RCC 7860 (cell line): ENCODE data around the gene SOCS6.

Source experiments
- DNase-seq: peaks from one replicate; pipeline ENCODE4 v3.0.0-alpha.2; 2015; ENCODE audit warnings: low spot score
- FAIRE-seq: peaks from 2 replicates; lab custom pipeline; 2012; peaks lifted over from hg19 to GRCh38; lab: Jason Lieb, UNC

SOCS6 gene

GRCh38 chr18:70288171-70288850 is 534 bp upstream of the SOCS6 start:
- FAIRE-seq: no peak
- no peak for DNase-seq

- no peak for FAIRE-seq
- DNase-seq: no peak
Observed at GRCh38 chr18:70289351-70290312, 787 bp downstream of the SOCS6 start.

GRCh38 chr18:70290482-70291294 is 1.8 kb downstream of the SOCS6 start:
- DNase-seq: no peak
- FAIRE-seq: no peak

- FAIRE-seq (no peak), DNase-seq (no peak)
Observed at GRCh38 chr18:70291295-70291574, 2.4 kb downstream of the SOCS6 start.

GRCh38 chr18:70292628-70293027 is 3.8 kb downstream of the SOCS6 start:
- DNase-seq: no peak
- FAIRE-seq: no peak

- DNase-seq (peak; percentile 24), FAIRE-seq (no peak)
Observed at GRCh38 chr18:70293166-70293565, 4.3 kb downstream of the SOCS6 start.

GRCh38 chr18:70294471-70295191 is 5.8 kb downstream of the SOCS6 start:
- FAIRE-seq: no peak
- no peak for DNase-seq

GRCh38 chr18:70295192-70296188 is 6.6 kb downstream of the SOCS6 start:
- DNase-seq (no peak), FAIRE-seq (no peak)

- DNase-seq: peak; percentile 50
- no peak for FAIRE-seq
Observed at GRCh38 chr18:70296289-70296688, 7.4 kb downstream of the SOCS6 start.

GRCh38 chr18:70296781-70297180 is 7.9 kb downstream of the SOCS6 start:
- DNase-seq: no peak
- no peak for FAIRE-seq

GRCh38 chr18:70299393-70299792 is 10.5 kb downstream of the SOCS6 start:
- DNase-seq: no peak
- no peak for FAIRE-seq

- no peak for DNase-seq
- FAIRE-seq: no peak
Observed at GRCh38 chr18:70301667-70302066, 12.8 kb downstream of the SOCS6 start.

GRCh38 chr18:70308555-70309294 is 19.9 kb downstream of the SOCS6 start:
- no peak for DNase-seq
- no peak for FAIRE-seq

GRCh38 chr18:70310560-70311320 is 21.9 kb downstream of the SOCS6 start:
- FAIRE-seq (no peak), DNase-seq (no peak)

- FAIRE-seq (no peak), DNase-seq (no peak)
Observed at GRCh38 chr18:70311726-70312125, 22.9 kb downstream of the SOCS6 start.

- FAIRE-seq: no peak
- no peak for DNase-seq
Observed at GRCh38 chr18:70313640-70314039, 24.8 kb downstream of the SOCS6 start.

GRCh38 chr18:70314151-70314782 is 25.4 kb downstream of the SOCS6 start:
- no peak for DNase-seq
- no peak for FAIRE-seq

GRCh38 chr18:70319187-70319586 is 30.3 kb downstream of the SOCS6 start:
- DNase-seq (no peak), FAIRE-seq (no peak)
